GM12878 (cell line): ENCODE data around the gene HAUS1. TPM values are rescaled to one million over a fixed set of nuclear protein-coding genes. Genes with fewer than 3 reads are reported as not detected.

ENCODE experiments used
- ATAC-seq: fragments of 200-7000 bp; cut with Tn5 transposase; 3 replicates; pipeline ENCODE4 v1.9.1; 2020; ENCODE audit warnings: mild to moderate bottlenecking, moderate library complexity
- BruUV-seq: library from RNA; stranded (reverse); fragments of 400-500 nt; replicated peaks from 2 replicates; lab custom pipeline; 2021; lab: Mats Ljungman, UMichigan
- CTCF ChIA-PET: fragments of 300-600 bp; sonication (Branson Sonifier 250); formaldehyde crosslinking; extraction: SDS; loops from one replicate; lab custom pipeline; 2021; ENCODE audit warnings: inconsistent platforms; lab: Yijun Ruan, JAX
- POLR2A ChIA-PET: fragments of 350-600 bp; formaldehyde crosslinking; extraction: SDS; loops from one replicate; lab custom pipeline; 2021; ENCODE audit warnings: inconsistent platforms; lab: Charles Lee
- RAD21 ChIA-PET: fragments of 300-600 bp; sonication (Branson Sonifier 250); formaldehyde crosslinking; loops from one replicate; lab custom pipeline; 2023; ENCODE audit warnings: antibody characterized with exemption; ENCODE audit not compliant: unreplicated experiment; lab: Charles Lee
- SMC1A ChIA-PET: fragments of 300-600 bp; sonication (Branson Sonifier 250); formaldehyde crosslinking; loops from one replicate; lab custom pipeline; 2023; ENCODE audit not compliant: unreplicated experiment, uncharacterized antibody; lab: Charles Lee
- DNase-seq: peaks from one replicate; pipeline ENCODE4 v3.0.0-alpha.2; 2011; ENCODE audit warnings: low read depth, low spot score
- FAIRE-seq: peaks from 3 replicates; lab custom pipeline; 2011; peaks lifted over from hg19 to GRCh38; lab: Jason Lieb, UNC
- H2AFZ ChIP-seq: 2 replicates; pipeline ENCODE4 v1.6.0; 2011; ENCODE audit warnings: low read depth, low read length, control low read depth; ENCODE audit not compliant: control insufficient read depth
- H3K27ac ChIP-seq: 2 replicates; pipeline ENCODE4 v1.5.1; 2011; ENCODE audit warnings: control low read depth; ENCODE audit not compliant: control insufficient read depth, insufficient read depth
- H3K27me3 ChIP-seq, 2 experiments: replicated peaks in 1 of 2; 2 replicates each; pipeline versions ENCODE4 v1.6.0 to v1.6.1; 2011; ENCODE audit warnings: low read length in 1 of 2; ENCODE audit not compliant: control insufficient read depth in 2 of 2, insufficient read depth in 2 of 2
- H3K36me3 ChIP-seq, 2 experiments: 2 replicates each; pipeline ENCODE4 v1.5.1; 2011; ENCODE audit warnings: low read length in 1 of 2; ENCODE audit not compliant: control insufficient read depth in 2 of 2, insufficient read depth in 2 of 2
- H3K4me1 ChIP-seq: 2 replicates; pipeline ENCODE4 v1.6.1; 2011; ENCODE audit warnings: mild to moderate bottlenecking, low read length, moderate library complexity, mixed read lengths; ENCODE audit not compliant: control insufficient read depth, insufficient read depth
- H3K4me2 ChIP-seq: 2 replicates; pipeline ENCODE4 v1.6.0; 2011; ENCODE audit warnings: control low read depth; ENCODE audit not compliant: control insufficient read depth, insufficient read depth
- H3K4me3 ChIP-seq: fragments of 200-600 bp; sonication (generic); 2 replicates; pipeline ENCODE4 v1.5.1; 2016
- H3K79me2 ChIP-seq: 2 replicates; pipeline ENCODE4 v1.6.0; 2011; ENCODE audit warnings: low read length; ENCODE audit not compliant: control insufficient read depth, insufficient read depth
- H3K9ac ChIP-seq: 2 replicates; pipeline ENCODE4 v1.8.0; 2011; ENCODE audit warnings: low read length, control low read depth, mixed read lengths; ENCODE audit not compliant: control insufficient read depth, insufficient read depth
- H3K9me3 ChIP-seq: replicated peaks from 3 replicates; pipeline ENCODE4 v1.5.1; 2011; ENCODE audit warnings: mild to moderate bottlenecking, low read length; ENCODE audit not compliant: control insufficient read depth, insufficient read depth
- H4K20me1 ChIP-seq: 2 replicates; pipeline ENCODE4 v1.6.0; 2011; ENCODE audit not compliant: control insufficient read depth, insufficient read depth
- ASH2L ChIP-seq: fragments of 300-600, 200-600 bp; sonication (generic); IDR thresholded peaks from 2 replicates; pipeline ENCODE4 v1.6.1; 2017; ENCODE audit warnings: low read depth, mild to moderate bottlenecking, borderline replicate concordance
- ATF3 ChIP-seq: IDR thresholded peaks from 2 replicates; pipeline ENCODE4 v1.6.1; 2011; ENCODE audit warnings: low read depth, mild to moderate bottlenecking, low read length, moderate library complexity, borderline replicate concordance; ENCODE audit errors: extremely low read depth
- BACH1 ChIP-seq: fragments of 450-650 bp; IDR thresholded peaks from 2 replicates; pipeline ENCODE4 v1.6.1; 2017; ENCODE audit warnings: mild to moderate bottlenecking, borderline replicate concordance
- CHD1 ChIP-seq: IDR thresholded peaks from 2 replicates; pipeline ENCODE4 v1.6.1; 2012; ENCODE audit warnings: low read depth, low read length, improper control_type of control experiment
- CREM ChIP-seq: IDR thresholded peaks from 2 replicates; pipeline ENCODE4 v1.6.1; 2014; ENCODE audit warnings: antibody characterized with exemption, low read depth
- DPF2 ChIP-seq: fragments of 450-650 bp; IDR thresholded peaks from 2 replicates; pipeline ENCODE4 v1.6.1; 2017; ENCODE audit warnings: mild to moderate bottlenecking
- EP300 ChIP-seq, 2 experiments: fragments of 150-350 bp in 1 of 2; IDR thresholded peaks; 2 replicates each; pipeline ENCODE4 v1.6.1; 2011 to 2012; ENCODE audit warnings: low read depth in 2 of 2, low read length in 2 of 2, borderline replicate concordance in 1 of 2, improper control_type of control experiment in 1 of 2, inconsistent platforms in 1 of 2; ENCODE audit not compliant: control insufficient read depth in 1 of 2
- GATAD2B ChIP-seq: fragments of 450-650 bp; conservative IDR thresholded peaks from 2 replicates; pipeline ENCODE4 v1.6.1; 2017; ENCODE audit warnings: low read depth, mild to moderate bottlenecking, moderate library complexity
- HDAC2 ChIP-seq: fragments of 200-600 bp; sonication (generic); IDR thresholded peaks from 2 replicates; pipeline ENCODE4 v1.6.1; 2017
- IKZF1 ChIP-seq: fragments of 450-650 bp; conservative IDR thresholded peaks from 2 replicates; pipeline ENCODE4 v1.6.1; 2017; ENCODE audit warnings: antibody characterized with exemption, mild to moderate bottlenecking
- JUNB ChIP-seq: IDR thresholded peaks from 2 replicates; pipeline ENCODE4 v1.6.1; 2016; ENCODE audit warnings: antibody characterized with exemption, mild to moderate bottlenecking
- NRF1 ChIP-seq: conservative IDR thresholded peaks from 2 replicates; pipeline ENCODE4 v1.6.1; 2011; ENCODE audit warnings: mild to moderate bottlenecking, low read depth, low read length, improper control_type of control experiment
- RELB ChIP-seq: fragments of 450-650 bp; IDR thresholded peaks from 2 replicates; pipeline ENCODE4 v1.6.1; 2017; ENCODE audit warnings: low read depth, mild to moderate bottlenecking, moderate library complexity
- SKIL ChIP-seq: fragments of 450-650 bp; IDR thresholded peaks from 2 replicates; pipeline ENCODE4 v1.6.1; 2017; ENCODE audit warnings: mild to moderate bottlenecking, low read depth, inconsistent platforms; ENCODE audit not compliant: poor library complexity, severe bottlenecking
- SMAD1 ChIP-seq: fragments of 450-650 bp; IDR thresholded peaks from 2 replicates; pipeline ENCODE4 v1.6.1; 2018; ENCODE audit warnings: mild to moderate bottlenecking, low read depth; ENCODE audit not compliant: partially characterized antibody
- SP1 ChIP-seq: IDR thresholded peaks from one replicate; pipeline ENCODE4 v1.6.1; 2011; ENCODE audit warnings: low read depth, low read length
- TCF12 ChIP-seq: IDR thresholded peaks from 2 replicates; pipeline ENCODE4 v1.6.1; 2011; ENCODE audit warnings: low read depth, mild to moderate bottlenecking, low read length
- ZBED1 ChIP-seq: IDR thresholded peaks from 2 replicates; pipeline ENCODE4 v1.6.1; 2016; ENCODE audit warnings: borderline replicate concordance
- WGBS: methylation state at CpG from one replicate; pipeline ENCODE4 v1.1.6; 2016; ENCODE audit warnings: low lambda C conversion rate; ENCODE audit not compliant: insufficient replicate concordance, insufficient coverage; ENCODE audit errors: missing lambda C conversion rate; 5-methylcytosine and 5-hydroxymethylcytosine counted together
- in situ Hi-C: fragments of 300-500 bp; cut with MboI; formaldehyde crosslinking; loops from 9 replicates; pipeline ENCODE4 v1.14.3; 2018; ENCODE audit warnings: mixed read lengths
- intact Hi-C: fragments of 100-400 bp; cut with micrococcal nuclease; formaldehyde crosslinking; loops from one replicate; pipeline ENCODE4 v1.14.2; 2022; ENCODE audit not compliant: unreplicated experiment
- polyA plus RNA-seq, 11 experiments: library from polyadenylated mRNA; depleted of rRNA in 4 of 11; unstranded in 6 of 11; stranded (reverse) in 5 of 11; fragments of >200 nt; fragmentation: Nextera tagmentation in 4 of 11; fragmentation: Illumina TruSeq in 1 of 11; extraction: Ambion mirVana in 4 of 11; extraction: Trizol in 1 of 11; gene quantifications; 1 replicate in 1 of 11; 2 replicates in 10 of 11; pipeline versions ENCODE4 v1.2.1 to v1.2.3, GENCODE V29; 2011 to 2016; ENCODE audit warnings: inconsistent platforms in 2 of 11, missing spikeins in 2 of 11, low read depth in 1 of 11
- total RNA-seq, 4 experiments: library from RNA; depleted of rRNA in 3 of 4; stranded (reverse); fragments of >200 nt in 3 of 4; fragmentation: Illumina TruSeq in 1 of 4; extraction: Trizol in 1 of 4; gene quantifications; 2 replicates each; pipeline versions ENCODE4 v1.2.1 to v1.2.3, GENCODE V29; 2013 to 2021

Gene HAUS1
- total and polyA plus RNA-seq, 10 of the 15 experiments (the other 5 are each of a cell fraction or from before 2014, with no cell fraction given): 41.2 to 182 (median 91.9) TPM

GRCh38 chr18:46096651-46097300 lies 7.4 kb upstream of the HAUS1 start (continued):
- TF ChIP-seq NRF1 (no peak), SP1 (no peak), ATF3 (no peak), ASH2L (no peak), RELB (no peak), SMAD1 (no peak), JUNB (no peak), TCF12 (no peak)

- ChIA-PET CTCF (interaction anchor here (0.7 to 1.2 kb wide), 2 partner anchors 24 to 409 kb away, joined by 4 read pairs; no protein-coding TSS in a partner anchor), SMC1A (interaction anchor here (0.6 to 1.6 kb wide), 4 partner anchors 16 to 206 kb away, joined by 3 to 6 read pairs (median 4); a partner anchor contains a TSS), RAD21 (interaction anchor here (0.6 to 1.3 kb wide), 3 partner anchors 115 to 361 kb away, joined by 3 to 5 read pairs (median 3); no protein-coding TSS in a partner anchor), POLR2A (interaction anchor here (0.7 to 2.4 kb wide), 5 partner anchors 10 to 1256 kb away, joined by 3 to 9 read pairs (median 3); no protein-coding TSS in a partner anchor)
- intact Hi-C loops (no loop called here), in situ Hi-C loops (no loop called here)
- H3K4me2 ChIP-seq: peak overlapping the region; percentile 66; the same call in 1 of the 2 replicates
- DNase-seq: no peak
- no peak for TF ChIP-seq ZBED1
- no peak for TF ChIP-seq SP1
- TF ChIP-seq BACH1: no peak
- TF ChIP-seq DPF2: 0 out of 2 replicates have a peak, but pooled peaks have one; percentile 4
- no peak for TF ChIP-seq EP300 (IDR thresholded peaks at IDR 0.05; ENCODE audit: borderline replicate concordance in 1 of 2, control insufficient read depth in 1 of 2, low read depth in 2 of 2, low read length in 2 of 2)
- 0 out of 2 replicates have a peak, but pooled peaks have one; percentile 2 for TF ChIP-seq IKZF1
- TF ChIP-seq CHD1: 0 out of 2 replicates have a peak, but pooled peaks have one; percentile 58
- 0 out of 2 replicates have a peak, but pooled peaks have one; percentile 34 for TF ChIP-seq CREM
- no peak for TF ChIP-seq SMAD1
- TF ChIP-seq HDAC2: no peak
- TF ChIP-seq SKIL: peak; percentile 2
- TF ChIP-seq GATAD2B: no peak
- H4K20me1 ChIP-seq: peaks cover 2% of the 10 kb centered on the region; the same call in 1 of the 2 replicates
- peak overlapping the region; percentile 69 for H3K9ac ChIP-seq
- no peaks in the 10 kb centered on the region; the same call in 1 of the 2 replicates for H3K4me1 ChIP-seq
- no TSS peak for BruUV-seq
- H2AFZ ChIP-seq: peak overlapping the region; percentile 33
- WGBS: 2% methylated on average over 8 of the region's 8 CpGs
- no peaks in the 10 kb centered on the region for H3K27me3 ChIP-seq
- FAIRE-seq: peak; percentile 13
- H3K9me3 ChIP-seq: no peaks in the 10 kb centered on the region
- peaks cover 0 to 14% of the 10 kb centered on the region in 2 experiments; a peak in 1 of 4 replicates for H3K36me3 ChIP-seq
- ATAC-seq: peak; percentile 41
- H3K4me3 ChIP-seq: peak overlapping the region; percentile 77
- H3K79me2 ChIP-seq: peaks cover 51% of the 10 kb centered on the region
- peak overlapping the region; percentile 89 for H3K27ac ChIP-seq
Observed at GRCh38 chr18:46097431-46097800, 6.8 kb upstream of the HAUS1 start.
